ENCODE measurements around the gene PTCRA.
A peak's percentile ranks its signal among the peaks of the same experiment; 100 is the strongest.

Gene PTCRA, protein sequence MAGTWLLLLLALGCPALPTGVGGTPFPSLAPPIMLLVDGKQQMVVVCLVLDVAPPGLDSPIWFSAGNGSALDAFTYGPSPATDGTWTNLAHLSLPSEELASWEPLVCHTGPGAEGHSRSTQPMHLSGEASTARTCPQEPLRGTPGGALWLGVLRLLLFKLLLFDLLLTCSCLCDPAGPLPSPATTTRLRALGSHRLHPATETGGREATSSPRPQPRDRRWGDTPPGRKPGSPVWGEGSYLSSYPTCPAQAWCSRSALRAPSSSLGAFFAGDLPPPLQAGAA

DNA sequence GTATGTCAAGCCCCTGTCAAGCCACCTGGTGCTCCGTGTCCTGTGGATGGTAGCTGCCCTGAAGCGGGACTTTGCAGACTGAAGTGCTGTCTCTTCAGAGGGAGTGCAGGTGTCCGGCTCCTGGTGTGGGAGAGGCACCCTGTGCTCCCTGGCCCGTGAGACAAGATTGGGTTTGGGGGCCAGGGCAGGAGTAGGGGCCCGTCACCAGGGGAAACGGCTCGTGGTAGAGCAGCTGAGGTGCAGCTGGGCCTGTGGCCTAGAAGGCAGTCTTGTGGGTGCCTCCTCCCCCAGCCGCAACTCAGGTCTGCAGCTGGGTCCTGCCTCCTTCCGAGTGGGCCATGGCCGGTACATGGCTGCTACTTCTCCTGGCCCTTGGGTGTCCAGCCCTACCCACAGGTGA lies at the start of gene PTCRA:
Gene PTCRA, plus strand, starts transcription at position 322 of the 400 bp plus-strand sequence. Its CDS starts 17 bp downstream, at position 339.
- H3K27ac Mint-ChIP-seq = no peak within 1 kb of the TSS

DNA sequence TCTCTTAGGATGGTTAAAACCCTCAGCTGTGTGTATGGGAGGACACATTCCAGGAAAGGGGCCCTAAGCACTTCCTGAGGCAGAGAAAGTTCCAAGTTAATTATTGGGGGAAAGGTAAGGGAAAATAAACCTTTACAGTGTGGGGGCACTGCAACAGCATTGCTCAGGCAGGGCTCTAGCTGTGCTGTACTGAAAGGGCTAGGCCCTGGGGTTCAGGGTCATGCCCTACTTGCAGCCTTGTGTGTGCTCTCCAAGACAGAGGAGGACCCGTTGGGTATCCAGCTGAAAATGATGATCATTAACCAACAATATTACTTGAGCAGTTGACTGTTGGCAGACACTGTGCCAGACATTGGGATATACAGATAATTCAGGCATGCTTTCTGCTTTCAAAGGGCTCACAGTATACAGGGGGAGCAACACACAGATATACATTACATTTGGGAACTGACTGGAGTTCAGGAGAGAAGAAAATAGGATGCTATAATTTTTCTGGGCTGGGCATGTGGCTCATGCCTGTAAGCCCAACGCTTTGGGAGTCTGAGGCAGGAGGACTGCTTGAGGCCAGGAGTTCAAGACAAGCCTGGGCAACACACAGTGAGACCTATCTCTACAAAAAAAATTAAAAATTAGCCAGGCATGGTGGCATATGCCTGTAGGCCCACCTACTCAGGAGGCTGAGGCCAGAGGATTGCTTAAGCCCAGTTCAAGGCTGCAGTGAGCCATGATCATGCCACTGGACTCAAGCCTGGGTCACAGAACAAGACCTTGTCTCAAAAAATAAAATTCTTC lies 45.5 kb upstream of the PTCRA start:
- H3K27ac Mint-ChIP-seq = peak overlapping the region; percentile 54
- DNase-seq = no peak
- TF ChIP-seq, protein P1, sequence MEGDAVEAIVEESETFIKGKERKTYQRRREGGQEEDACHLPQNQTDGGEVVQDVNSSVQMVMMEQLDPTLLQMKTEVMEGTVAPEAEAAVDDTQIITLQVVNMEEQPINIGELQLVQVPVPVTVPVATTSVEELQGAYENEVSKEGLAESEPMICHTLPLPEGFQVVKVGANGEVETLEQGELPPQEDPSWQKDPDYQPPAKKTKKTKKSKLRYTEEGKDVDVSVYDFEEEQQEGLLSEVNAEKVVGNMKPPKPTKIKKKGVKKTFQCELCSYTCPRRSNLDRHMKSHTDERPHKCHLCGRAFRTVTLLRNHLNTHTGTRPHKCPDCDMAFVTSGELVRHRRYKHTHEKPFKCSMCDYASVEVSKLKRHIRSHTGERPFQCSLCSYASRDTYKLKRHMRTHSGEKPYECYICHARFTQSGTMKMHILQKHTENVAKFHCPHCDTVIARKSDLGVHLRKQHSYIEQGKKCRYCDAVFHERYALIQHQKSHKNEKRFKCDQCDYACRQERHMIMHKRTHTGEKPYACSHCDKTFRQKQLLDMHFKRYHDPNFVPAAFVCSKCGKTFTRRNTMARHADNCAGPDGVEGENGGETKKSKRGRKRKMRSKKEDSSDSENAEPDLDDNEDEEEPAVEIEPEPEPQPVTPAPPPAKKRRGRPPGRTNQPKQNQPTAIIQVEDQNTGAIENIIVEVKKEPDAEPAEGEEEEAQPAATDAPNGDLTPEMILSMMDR (IDR thresholded peaks at IDR 0.05) = no peak
- H3K9me3 Mint-ChIP-seq = no peaks in the 10 kb centered on the region
- no peaks in the 10 kb centered on the region for H3K4me1 Mint-ChIP-seq
- peaks cover 8% of the 10 kb centered on the region for H3K27me3 Mint-ChIP-seq (ENCODE audit: low read depth, poor library complexity)
- H3K4me3 Mint-ChIP-seq = no peak overlapping the region
- H3K36me3 Mint-ChIP-seq (ENCODE audit: low read depth) = no peaks in the 10 kb centered on the region

More for the DNA sequence above, at the start of gene PTCRA:
- H3K4me1 Mint-ChIP-seq = peaks cover 5% of the 10 kb centered on the region
- TF ChIP-seq, protein P1 (IDR thresholded peaks at IDR 0.05) = no peak
- peaks cover 11% of the 10 kb centered on the region for H3K27me3 Mint-ChIP-seq (ENCODE audit: low read depth, poor library complexity)
- no peak within 1 kb of the TSS for H3K4me3 Mint-ChIP-seq
- H3K9me3 Mint-ChIP-seq = no peaks in the 10 kb centered on the region
- no peaks in the 10 kb centered on the region for H3K36me3 Mint-ChIP-seq (ENCODE audit: low read depth)
- DNase-seq = no peak

DNA sequence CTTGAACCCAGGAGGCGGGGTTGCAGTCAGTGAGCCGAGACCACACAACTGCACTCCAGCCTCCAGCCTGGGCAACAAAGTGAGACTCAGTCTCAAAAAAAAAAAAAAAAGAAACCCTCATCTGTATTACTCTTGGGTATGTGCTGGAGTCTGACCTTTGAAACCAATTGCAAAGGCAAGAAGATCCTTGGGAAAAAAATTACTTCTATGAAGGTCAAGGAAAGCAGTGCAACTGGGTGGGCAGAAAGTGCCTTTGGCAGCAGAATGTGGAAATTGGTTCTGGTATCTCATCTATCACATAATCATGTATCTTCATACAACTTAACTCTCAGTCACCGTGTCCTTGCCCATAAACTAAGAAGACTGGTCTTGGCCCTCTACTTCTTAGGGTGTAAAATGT lies 44.1 kb upstream of the PTCRA start:
- H3K27me3 Mint-ChIP-seq (ENCODE audit: low read depth, poor library complexity) = peaks cover 11% of the 10 kb centered on the region
- no peaks in the 10 kb centered on the region for H3K4me1 Mint-ChIP-seq
- no peak overlapping the region for H3K4me3 Mint-ChIP-seq
- no peak for DNase-seq
- no peaks in the 10 kb centered on the region for H3K9me3 Mint-ChIP-seq
- H3K36me3 Mint-ChIP-seq (ENCODE audit: low read depth) = no peaks in the 10 kb centered on the region
- no peak overlapping the region for H3K27ac Mint-ChIP-seq
- TF ChIP-seq, protein P1 (IDR thresholded peaks at IDR 0.05) = no peak

DNA sequence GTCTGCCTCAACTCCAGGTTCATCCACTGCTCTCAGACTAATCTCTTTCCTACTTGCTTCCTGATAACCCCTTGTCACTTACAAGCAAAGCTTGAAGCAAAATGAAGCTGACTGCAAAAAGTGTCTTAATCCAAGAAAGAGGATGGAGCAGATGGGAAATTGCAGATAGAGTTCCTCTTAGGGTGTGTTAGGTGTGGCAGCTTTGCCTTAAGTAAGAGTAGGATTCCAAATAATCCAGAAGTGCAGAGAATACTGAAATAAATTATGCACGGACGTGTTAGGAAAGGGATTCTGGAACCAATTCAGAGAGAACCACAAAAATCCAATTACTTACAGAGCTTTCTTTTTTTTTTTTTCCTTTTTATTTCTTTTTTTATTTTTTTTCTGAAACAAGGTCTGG lies 42.5 kb upstream of the PTCRA start:
- DNase-seq = no peak
- Mint-ChIP-seq H3K4me1 (no peaks in the 10 kb centered on the region), H3K27ac (no peak overlapping the region), H3K27me3 (ENCODE audit: low read depth, poor library complexity) (peaks cover 11% of the 10 kb centered on the region), H3K36me3 (ENCODE audit: low read depth) (no peaks in the 10 kb centered on the region), H3K9me3 (no peaks in the 10 kb centered on the region), H3K4me3 (no peak overlapping the region)
- TF ChIP-seq, protein P1 (IDR thresholded peaks at IDR 0.05) = no peak

DNA sequence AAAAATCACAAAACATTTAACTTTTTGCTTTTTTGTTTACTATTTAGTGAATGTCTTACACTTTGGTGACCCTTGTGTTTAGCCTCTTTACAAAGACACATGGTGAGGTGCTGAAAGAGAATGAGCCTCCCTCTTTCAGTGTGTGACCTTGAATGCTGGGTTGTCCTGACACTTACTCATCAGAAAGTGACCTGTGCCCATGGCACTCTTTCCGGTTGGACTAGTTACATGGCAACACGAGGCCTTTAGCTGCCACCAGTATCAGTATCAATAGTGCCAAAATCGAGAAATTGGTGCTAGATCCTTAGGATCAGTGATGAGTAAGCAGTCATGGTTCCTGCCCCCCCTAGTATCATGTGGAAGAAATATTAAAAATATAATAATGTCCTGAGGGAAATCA lies 38.2 kb upstream of the PTCRA start:
- H3K27me3 Mint-ChIP-seq (ENCODE audit: low read depth, poor library complexity) = peaks cover 14% of the 10 kb centered on the region
- peak overlapping the region; percentile 62 for H3K4me3 Mint-ChIP-seq
- H3K27ac Mint-ChIP-seq = no peak overlapping the region
- DNase-seq = no peak
- peaks cover 4% of the 10 kb centered on the region for H3K36me3 Mint-ChIP-seq (ENCODE audit: low read depth)
- H3K4me1 Mint-ChIP-seq = peaks cover 21% of the 10 kb centered on the region
- TF ChIP-seq, protein P1 (IDR thresholded peaks at IDR 0.05) = no peak
- no peaks in the 10 kb centered on the region for H3K9me3 Mint-ChIP-seq
